ENCODE results near the gene OCA2.
"Not testable (repeated sequence)": the region's sequence is repeated elsewhere in the genome, so short reads cannot be mapped to it uniquely, and the experiment has no call there.

OCA2 gene

GRCh38 chr15:27757052-27757451 is 342.1 kb downstream of the OCA2 start:
- no peak for DNase-seq

DNA sequence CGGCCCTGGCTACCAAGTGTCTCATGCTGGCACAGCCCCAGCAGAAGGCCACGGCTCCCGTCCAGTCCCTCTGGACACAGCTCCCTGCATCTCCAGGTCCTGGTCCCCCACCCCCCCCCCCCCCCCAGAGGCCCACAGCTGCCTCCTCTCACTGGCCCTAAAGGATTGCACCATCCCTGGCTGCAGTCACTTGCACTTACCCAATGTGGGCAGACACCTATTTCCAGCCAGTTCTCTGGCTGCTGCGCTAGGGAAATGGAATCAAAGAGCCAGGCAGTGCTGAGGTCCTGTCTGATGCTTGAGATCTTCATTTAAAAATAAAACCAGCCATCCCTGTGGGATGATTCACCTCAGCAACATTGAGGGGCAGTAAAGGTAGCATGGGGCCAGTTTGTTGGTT is 346.4 kb downstream of the OCA2 start:
- no peak for DNase-seq

DNA sequence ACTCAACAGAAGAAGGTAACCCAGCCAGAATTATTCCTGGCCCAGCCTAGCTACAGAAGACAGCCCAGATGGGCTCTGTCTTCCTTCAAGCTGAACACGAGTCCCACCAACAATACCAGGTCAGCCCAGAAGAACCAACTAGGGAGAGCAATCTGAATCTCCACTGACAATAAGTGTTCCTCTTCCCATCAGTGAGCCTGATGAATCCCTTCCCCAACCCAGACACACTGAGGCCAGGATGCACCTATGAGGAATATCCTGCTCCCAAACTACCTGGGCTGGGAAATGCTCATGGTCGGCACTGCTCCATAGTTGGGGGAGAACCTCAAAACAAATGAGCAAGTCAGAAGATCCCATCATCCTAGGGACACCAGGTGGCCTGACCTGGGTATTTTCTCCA is 351.1 kb downstream of the OCA2 start:
- no peak for DNase-seq

DNA sequence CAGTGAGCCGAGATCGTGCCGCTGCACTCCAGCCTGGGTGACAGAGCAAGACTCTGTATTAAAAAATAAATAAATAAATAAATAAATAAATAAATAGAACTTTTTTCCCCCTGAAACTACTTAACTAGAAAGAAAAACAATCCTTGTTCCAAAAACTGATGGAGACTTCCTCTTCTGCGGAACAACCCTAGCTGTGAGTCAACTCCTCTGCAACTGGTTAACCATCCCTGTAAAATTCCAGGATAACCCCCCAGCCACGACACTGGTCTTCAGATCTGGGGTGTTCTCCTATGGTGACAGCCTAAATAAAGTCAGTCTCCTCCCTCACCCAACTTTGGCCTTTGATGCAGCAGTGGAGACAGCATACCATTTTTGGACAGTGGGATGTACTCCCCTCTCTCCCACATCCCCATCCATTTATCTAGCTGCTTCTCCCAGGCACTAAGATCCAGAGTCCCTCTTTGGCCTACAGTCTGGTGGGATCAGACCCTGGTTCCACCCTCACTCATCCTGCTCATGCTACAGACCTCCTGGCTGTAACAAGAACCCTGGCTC is 352.6 kb downstream of the OCA2 start:
- no peak for DNase-seq

DNA sequence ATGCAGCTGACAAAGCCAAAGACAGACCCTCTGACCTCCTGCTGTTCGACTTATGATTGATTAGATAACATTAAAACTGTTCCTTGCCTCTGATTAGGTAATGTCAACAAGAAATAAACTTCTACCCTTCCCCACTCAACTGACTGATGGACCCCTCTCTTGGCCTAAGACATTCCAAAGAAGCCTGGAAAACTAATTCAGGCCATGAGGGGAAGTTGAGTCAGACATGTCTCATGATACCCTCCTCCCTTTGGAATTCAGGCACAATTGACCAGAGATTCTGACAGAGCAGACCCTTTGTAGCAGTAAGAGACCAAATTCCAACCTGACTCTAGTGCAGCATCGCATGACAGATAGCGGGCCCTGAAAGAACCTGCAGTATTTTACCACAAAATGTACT is 354.5 kb downstream of the OCA2 start:
- DNase-seq, result no peak

DNA sequence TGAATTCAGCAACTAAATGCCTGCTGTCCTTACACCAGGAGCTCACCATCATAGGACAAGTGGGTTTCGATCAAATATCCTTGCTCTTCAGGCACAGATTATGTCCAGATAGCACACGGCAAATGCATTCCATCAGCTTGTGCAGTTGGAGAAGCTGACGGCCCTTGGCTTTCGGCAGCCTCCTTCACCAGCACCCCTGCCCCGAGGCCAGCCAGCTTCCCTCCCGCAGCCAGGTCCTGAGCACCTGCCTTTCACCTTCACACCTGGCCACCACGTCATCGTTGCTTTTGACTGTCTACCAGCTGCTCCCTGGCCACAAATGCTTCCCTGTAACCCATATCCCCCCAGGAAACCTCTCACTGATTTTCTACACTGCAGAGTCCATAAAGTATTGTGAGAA is 355.5 kb downstream of the OCA2 start:
- no peak for DNase-seq

DNA sequence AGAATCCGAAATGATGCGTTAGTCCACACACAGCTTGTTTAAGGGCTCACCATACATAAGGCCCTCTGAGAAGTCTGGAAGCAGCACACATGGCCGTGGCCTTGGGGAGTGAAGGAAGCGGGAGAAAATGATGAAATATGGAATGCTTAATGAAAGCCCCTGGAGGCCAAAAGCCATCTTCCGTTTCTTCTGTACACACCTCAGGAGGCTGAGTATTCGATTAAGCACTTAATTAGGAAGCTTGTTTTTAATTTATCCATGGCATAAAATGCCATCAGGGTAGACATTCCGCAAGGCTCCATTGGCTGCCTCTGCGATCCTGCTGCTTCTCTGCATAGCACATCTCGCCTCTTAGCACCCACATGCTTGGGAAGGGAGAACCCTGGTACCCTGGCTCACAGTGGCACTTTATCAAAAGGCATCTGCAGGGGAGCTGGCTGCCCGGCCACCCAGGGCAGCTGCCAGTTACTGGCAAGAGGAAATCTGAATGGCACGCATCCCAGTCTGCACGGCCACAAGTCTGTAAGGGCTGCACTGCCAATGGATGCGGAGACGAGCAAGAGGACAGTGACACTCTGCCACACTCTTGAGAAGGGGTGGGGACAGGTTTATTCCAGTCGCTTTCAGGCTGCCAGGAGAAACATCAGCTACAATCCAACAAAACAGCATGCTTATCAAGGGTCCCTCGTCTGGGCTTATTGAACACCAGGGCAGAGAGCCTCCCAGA is 356.2 kb downstream of the OCA2 start:
- DNase-seq, result no peak

- no peak for DNase-seq
These were observed 357.8 kb downstream of the OCA2 start for GRCh38 chr15:27741226-27741860.

GRCh38 chr15:27734785-27735495 is 364.2 kb downstream of the OCA2 start:
- no peak for DNase-seq

DNA sequence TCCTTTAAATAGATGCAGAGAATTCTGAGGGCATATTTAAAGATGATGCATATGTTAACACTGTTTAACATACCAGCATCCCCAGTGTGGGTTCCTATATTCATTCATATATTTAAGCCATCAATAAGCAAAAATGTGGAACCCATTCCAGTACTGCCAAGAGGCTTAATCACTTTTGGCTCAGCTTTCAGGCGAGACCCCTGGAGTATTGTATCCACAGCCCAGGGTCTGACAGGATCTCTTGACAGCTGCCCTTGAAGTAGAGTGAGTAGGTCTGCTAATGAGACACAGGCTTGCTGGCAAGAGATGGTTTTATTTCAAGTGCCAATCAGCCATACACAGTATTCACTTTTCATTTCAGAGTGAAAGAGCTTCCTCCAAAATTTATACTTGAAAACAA is 367.3 kb downstream of the OCA2 start:
- DNase-seq, result no peak

GRCh38 chr15:27730868-27731267 is 368.2 kb downstream of the OCA2 start:
- no peak for DNase-seq

- DNase-seq, result no peak
These were observed 373.4 kb downstream of the OCA2 start for GRCh38 chr15:27725731-27726130.

- DNase-seq, result peak; percentile 32
These were observed 375.3 kb downstream of the OCA2 start for GRCh38 chr15:27723821-27724220.

DNA sequence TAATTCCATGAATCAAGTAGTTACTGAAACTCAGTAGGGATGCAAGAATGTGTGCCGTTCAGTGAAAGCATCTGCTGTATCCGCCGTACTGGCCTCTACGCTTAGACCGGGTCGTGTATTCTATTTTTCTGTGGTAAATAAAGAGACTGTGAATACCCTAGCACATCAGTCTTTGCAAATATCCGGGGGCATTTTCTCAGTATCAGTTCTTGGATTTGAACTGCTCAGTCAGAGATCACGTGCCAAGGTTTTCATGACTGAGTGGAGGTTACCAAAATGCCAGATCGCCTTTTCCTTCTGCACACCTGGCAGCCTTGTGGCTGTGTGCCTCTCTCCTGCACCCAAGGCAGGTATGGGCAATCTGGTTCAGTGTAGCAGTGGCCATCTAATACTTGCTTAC is 377.0 kb downstream of the OCA2 start:
- DNase-seq, result no peak

GRCh38 chr15:27714675-27715074 is 384.4 kb downstream of the OCA2 start:
- DNase-seq, result no peak

GRCh38 chr15:27713850-27714249 is 385.3 kb downstream of the OCA2 start:
- not testable (repeated sequence) for DNase-seq

DNA sequence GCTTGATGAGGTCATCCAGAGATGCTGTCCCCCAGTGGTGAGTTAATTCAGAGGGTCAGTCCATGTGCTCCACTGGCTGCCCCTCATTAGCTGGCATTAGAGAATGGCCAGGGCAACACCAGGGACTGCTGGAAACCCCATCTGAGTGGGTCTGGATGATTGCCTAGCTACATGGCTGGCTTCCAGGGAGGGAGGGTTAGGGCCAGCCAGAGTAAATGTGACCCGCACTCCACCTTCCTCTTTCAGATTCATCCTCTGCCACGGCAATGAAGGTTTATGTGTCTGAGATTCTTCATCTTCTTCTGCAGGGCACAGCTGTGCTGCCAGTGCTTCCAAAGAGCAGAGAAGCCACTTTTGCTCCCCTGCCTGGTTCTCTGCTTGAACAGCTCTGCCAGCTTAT is 391.9 kb downstream of the OCA2 start:
- no peak for DNase-seq

- DNase-seq, result no peak
These were observed 392.8 kb downstream of the OCA2 start for GRCh38 chr15:27706300-27706699.

GRCh38 chr15:27705056-27705455 is 394.1 kb downstream of the OCA2 start:
- no peak for DNase-seq

Measured in NCI-H1436 (cell line).